Breast epithelium (tissue), 3 donors: ENCODE measurements around the gene ZSCAN1.

Experiments
- CTCF ChIP-seq, 3 donors: fragments of 450-650 bp; IDR thresholded peaks; one replicate each; pipeline ENCODE4 v1.5.1; 2016 to 2017; ENCODE audit warnings: antibody characterized with exemption in 3 of 3, mild to moderate bottlenecking in 3 of 3, moderate library complexity in 3 of 3
- POLR2A ChIP-seq: fragments of 450-650 bp; IDR thresholded peaks from one replicate; pipeline ENCODE4 v1.6.1; 2016; ENCODE audit warnings: antibody characterized with exemption, mild to moderate bottlenecking, moderate library complexity
- POLR2AphosphoS5 ChIP-seq, 3 donors: sonication (generic); formaldehyde crosslinking; IDR thresholded peaks; one replicate each; pipeline ENCODE4 v1.6.1; 2017; ENCODE audit warnings: antibody characterized with exemption in 3 of 3

- no peak for TF ChIP-seq CTCF (IDR thresholded peaks at IDR 0.05)
- no peak for TF ChIP-seq POLR2A
- TF ChIP-seq POLR2AphosphoS5 (IDR thresholded peaks at IDR 0.05), result no peak
These were observed 64.8 kb downstream of the ZSCAN1 start for GRCh38 chr19:58098682-58098998.
